ENCODE data around the gene PLAAT5. TPM values are rescaled to one million over a fixed set of nuclear protein-coding genes. Genes with fewer than 3 reads are reported as not detected.

PLAAT5 gene, protein sequence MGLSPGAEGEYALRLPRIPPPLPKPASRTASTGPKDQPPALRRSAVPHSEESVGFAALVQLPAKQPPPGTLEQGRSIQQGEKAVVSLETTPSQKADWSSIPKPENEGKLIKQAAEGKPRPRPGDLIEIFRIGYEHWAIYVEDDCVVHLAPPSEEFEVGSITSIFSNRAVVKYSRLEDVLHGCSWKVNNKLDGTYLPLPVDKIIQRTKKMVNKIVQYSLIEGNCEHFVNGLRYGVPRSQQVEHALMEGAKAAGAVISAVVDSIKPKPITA
- 0.50 and 0.51 TPM in 2 replicates for total RNA-seq
- polyA plus RNA-seq, result 0.07 and 0.16 TPM in 2 replicates
- polyA plus RNA-seq (2012), result not detected in 2 replicates
- not detected in 2 replicates for polyA minus RNA-seq (ENCODE audit: low replicate concordance)

DNA sequence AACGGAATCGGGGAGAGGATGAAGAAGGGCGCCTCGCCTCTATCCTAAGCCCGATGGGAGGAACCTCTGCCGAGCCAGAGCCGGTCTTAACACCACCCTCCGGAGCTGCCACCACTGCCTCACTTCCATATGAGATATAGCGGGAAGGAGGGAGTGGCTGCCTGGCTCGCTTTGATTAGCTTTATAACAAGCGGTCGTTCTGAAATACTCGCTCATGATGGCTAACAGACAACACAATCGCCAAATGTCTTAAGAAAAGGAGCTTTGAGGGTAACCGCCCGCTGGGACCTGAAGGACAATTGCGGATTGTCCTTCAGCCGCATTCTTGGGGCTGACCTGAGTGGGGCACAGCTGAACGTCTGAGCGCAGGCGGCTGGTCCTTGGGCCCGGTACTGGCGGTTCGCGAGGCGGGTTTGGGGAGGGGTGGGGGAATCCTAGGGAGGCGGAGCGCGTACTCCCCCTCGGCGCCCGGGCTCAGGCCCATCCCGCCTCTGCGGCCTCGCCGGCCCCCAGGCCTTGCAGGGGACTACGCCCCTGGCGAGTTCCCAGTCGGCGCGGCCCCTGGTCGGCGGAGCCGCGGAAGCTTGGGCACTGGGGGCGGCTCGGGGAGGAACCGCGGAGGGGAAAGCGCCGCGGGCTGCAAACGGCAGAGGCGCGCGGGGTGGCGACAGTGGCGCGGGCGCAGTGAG lies at the start of gene PLAAT5:
TSS of gene PLAAT5 (minus strand) at position 617 of the 689 bp plus-strand sequence. CDS start at position 484, 133 bp downstream.
- DNase-seq (ENCODE audit: low read depth in 2 of 2), result peak; percentile 15 to 37
- peak; percentile 71 for TF ChIP-seq EZH2 (IDR thresholded peaks at IDR 0.05; ENCODE audit: low read length, missing control alignments)
- TF ChIP-seq, protein P1, sequence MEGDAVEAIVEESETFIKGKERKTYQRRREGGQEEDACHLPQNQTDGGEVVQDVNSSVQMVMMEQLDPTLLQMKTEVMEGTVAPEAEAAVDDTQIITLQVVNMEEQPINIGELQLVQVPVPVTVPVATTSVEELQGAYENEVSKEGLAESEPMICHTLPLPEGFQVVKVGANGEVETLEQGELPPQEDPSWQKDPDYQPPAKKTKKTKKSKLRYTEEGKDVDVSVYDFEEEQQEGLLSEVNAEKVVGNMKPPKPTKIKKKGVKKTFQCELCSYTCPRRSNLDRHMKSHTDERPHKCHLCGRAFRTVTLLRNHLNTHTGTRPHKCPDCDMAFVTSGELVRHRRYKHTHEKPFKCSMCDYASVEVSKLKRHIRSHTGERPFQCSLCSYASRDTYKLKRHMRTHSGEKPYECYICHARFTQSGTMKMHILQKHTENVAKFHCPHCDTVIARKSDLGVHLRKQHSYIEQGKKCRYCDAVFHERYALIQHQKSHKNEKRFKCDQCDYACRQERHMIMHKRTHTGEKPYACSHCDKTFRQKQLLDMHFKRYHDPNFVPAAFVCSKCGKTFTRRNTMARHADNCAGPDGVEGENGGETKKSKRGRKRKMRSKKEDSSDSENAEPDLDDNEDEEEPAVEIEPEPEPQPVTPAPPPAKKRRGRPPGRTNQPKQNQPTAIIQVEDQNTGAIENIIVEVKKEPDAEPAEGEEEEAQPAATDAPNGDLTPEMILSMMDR (conservative IDR thresholded peaks at IDR 0.05 in 1 of 2, IDR thresholded peaks at IDR 0.05 in 1 of 2; ENCODE audit: low read depth in 1 of 2, low read length in 2 of 2), result no peak
- Histone ChIP-seq H3K9ac (ENCODE audit: insufficient read depth, low read length) (no peak within 1 kb of the TSS), H3K4me1 (ENCODE audit: control insufficient read depth, extremely low read depth, insufficient read depth, low read length) (no peaks in the 10 kb centered on the region), H3K27ac (ENCODE audit: insufficient read depth, low read length) (no peak within 1 kb of the TSS), H3K4me3 (replicated peaks in 1 of 4; ENCODE audit: control extremely low read depth in 1 of 4, insufficient read depth in 1 of 4, low read depth in 3 of 4, low read length in 4 of 4) (peak within 1 kb of the TSS; percentile 27 to 58 (median 46)), H3K27me3 (ENCODE audit: control insufficient read depth, insufficient read depth, low read length) (peaks cover 25% of the 10 kb centered on the region), H3K79me2 (ENCODE audit: control insufficient read depth, insufficient read depth, low read length) (no peaks in the 10 kb centered on the region), H2AFZ (ENCODE audit: low read length) (peak within 1 kb of the TSS; percentile 35), H3K9me3 (ENCODE audit: control insufficient read depth, insufficient read depth, low read depth, low read length) (no peaks in the 10 kb centered on the region), H3K4me2 (ENCODE audit: extremely low read depth, insufficient read depth, low read length) (peak within 1 kb of the TSS; percentile 85), H4K20me1 (ENCODE audit: control insufficient read depth, extremely low read depth, insufficient read depth, low read length) (no peaks in the 10 kb centered on the region), H3K36me3 (ENCODE audit: control insufficient read depth, insufficient read depth, low read length) (no peaks in the 10 kb centered on the region)

DNA sequence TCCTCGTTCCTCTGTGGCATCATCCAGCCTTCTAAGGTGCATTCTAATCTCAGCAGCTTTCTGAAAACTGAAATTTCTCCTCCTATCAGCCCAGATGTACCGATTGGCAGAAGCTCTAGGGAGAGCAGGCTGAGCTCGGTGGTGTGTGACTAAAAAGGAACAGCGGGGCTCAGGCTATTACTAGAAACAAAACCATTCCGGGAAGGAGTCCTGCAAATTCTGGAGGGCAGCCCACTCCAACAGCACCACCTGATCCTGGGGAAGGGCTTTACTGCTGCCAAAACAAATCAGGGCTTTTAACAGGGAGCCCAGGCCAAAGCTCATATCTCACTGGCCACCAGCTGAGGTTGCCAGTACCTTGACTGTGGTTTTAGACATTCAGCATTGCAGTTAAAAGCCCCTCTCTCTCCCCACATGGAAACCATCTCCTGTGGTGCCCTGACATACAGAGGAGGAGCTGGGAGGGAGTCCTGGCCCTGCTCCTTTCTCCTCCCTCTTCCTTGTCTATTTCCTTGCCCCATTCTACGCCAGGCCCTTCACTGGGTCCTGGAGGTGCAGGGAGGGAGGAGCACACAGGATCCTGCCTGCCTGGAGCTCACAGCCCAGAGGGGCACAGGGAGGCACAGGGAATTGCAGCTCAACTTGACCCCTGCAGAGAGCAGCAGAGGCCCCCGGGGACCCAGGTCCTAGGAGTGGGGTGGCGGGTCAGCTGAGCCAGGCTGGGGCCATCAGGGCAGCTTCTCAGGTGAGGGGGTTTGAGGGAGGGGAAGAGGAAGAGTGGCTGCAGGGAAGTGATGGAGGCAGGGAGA lies 46.5 kb upstream of the PLAAT5 start:
- TF ChIP-seq, protein P1 (conservative IDR thresholded peaks at IDR 0.05 in 1 of 2, IDR thresholded peaks at IDR 0.05 in 1 of 2; ENCODE audit: low read depth in 1 of 2, low read length in 2 of 2), result no peak
- no peak for TF ChIP-seq EZH2 (IDR thresholded peaks at IDR 0.05; ENCODE audit: low read length, missing control alignments)
- Histone ChIP-seq H3K4me3 (replicated peaks in 1 of 4; ENCODE audit: control extremely low read depth in 1 of 4, insufficient read depth in 1 of 4, low read depth in 3 of 4, low read length in 4 of 4) (peak overlapping the region; percentile 48 to 68 (median 58)), H3K4me2 (ENCODE audit: extremely low read depth, insufficient read depth, low read length) (peak overlapping the region; percentile 97), H3K4me1 (ENCODE audit: control insufficient read depth, extremely low read depth, insufficient read depth, low read length) (peaks cover 7% of the 10 kb centered on the region), H2AFZ (ENCODE audit: low read length) (peak overlapping the region; percentile 94), H4K20me1 (ENCODE audit: control insufficient read depth, extremely low read depth, insufficient read depth, low read length) (no peaks in the 10 kb centered on the region), H3K27me3 (ENCODE audit: control insufficient read depth, insufficient read depth, low read length) (no peaks in the 10 kb centered on the region), H3K79me2 (ENCODE audit: control insufficient read depth, insufficient read depth, low read length) (no peaks in the 10 kb centered on the region), H3K27ac (ENCODE audit: insufficient read depth, low read length) (peak overlapping the region; percentile 82), H3K9ac (ENCODE audit: insufficient read depth, low read length) (peak overlapping the region; percentile 26), H3K36me3 (ENCODE audit: control insufficient read depth, insufficient read depth, low read length) (no peaks in the 10 kb centered on the region), H3K9me3 (ENCODE audit: control insufficient read depth, insufficient read depth, low read depth, low read length) (no peaks in the 10 kb centered on the region)
- DNase-seq (ENCODE audit: low read depth in 2 of 2), result peak; percentile 68 to 96
